Kidney tubule cell (primary cell): ENCODE results near the gene RELN.
A peak's percentile ranks its signal among the peaks of the same experiment; 100 is the strongest.

Source experiments
- DNase-seq: peaks from one replicate; pipeline ENCODE4 v3.0.0-alpha.2; 2018; ENCODE audit warnings: low spot score

Gene RELN

GRCh38 chr7:103632972-103633371, 356.5 kb downstream of the RELN start:
- DNase-seq = peak; percentile 38

GRCh38 chr7:103632005-103632639, 357.3 kb downstream of the RELN start:
- DNase-seq = peak; percentile 18

GRCh38 chr7:103630318-103630717, 359.1 kb downstream of the RELN start:
- DNase-seq = peak; percentile 83

- DNase-seq = no peak
Measured at GRCh38 chr7:103628742-103629141, 360.7 kb downstream of the RELN start.

- DNase-seq = no peak
Measured at GRCh38 chr7:103626776-103627175, 362.7 kb downstream of the RELN start.

GRCh38 chr7:103622274-103622673, 367.2 kb downstream of the RELN start:
- no peak for DNase-seq

GRCh38 chr7:103613655-103614642, 375.5 kb downstream of the RELN start:
- DNase-seq = peak; percentile 28

GRCh38 chr7:103609778-103610177, 379.7 kb downstream of the RELN start:
- DNase-seq = no peak

- DNase-seq = no peak
Measured at GRCh38 chr7:103605640-103606039, 383.8 kb downstream of the RELN start.

- DNase-seq = no peak
Measured at GRCh38 chr7:103598326-103598905, 391.0 kb downstream of the RELN start.

GRCh38 chr7:103597606-103598005, 391.9 kb downstream of the RELN start:
- no peak for DNase-seq

GRCh38 chr7:103594186-103594585, 395.3 kb downstream of the RELN start:
- no peak for DNase-seq

GRCh38 chr7:103593691-103594090, 395.8 kb downstream of the RELN start:
- DNase-seq = no peak

- DNase-seq = no peak
Measured at GRCh38 chr7:103592844-103593243, 396.6 kb downstream of the RELN start.

- DNase-seq = no peak
Measured at GRCh38 chr7:103592187-103592586, 397.3 kb downstream of the RELN start.

- DNase-seq = no peak
Measured at GRCh38 chr7:103580031-103580430, 409.4 kb downstream of the RELN start.

- no peak for DNase-seq
Measured at GRCh38 chr7:103577059-103577458, 412.4 kb downstream of the RELN start.

- no peak for DNase-seq
Measured at GRCh38 chr7:103576641-103577040, 412.8 kb downstream of the RELN start.

GRCh38 chr7:103574576-103574975, 414.9 kb downstream of the RELN start:
- DNase-seq = no peak

GRCh38 chr7:103573479-103574058, 415.9 kb downstream of the RELN start:
- DNase-seq = peak; percentile 68

- no peak for DNase-seq
Measured at GRCh38 chr7:103571586-103571985, 417.9 kb downstream of the RELN start.

- no peak for DNase-seq
Measured at GRCh38 chr7:103569621-103570305, 419.7 kb downstream of the RELN start.
